Measurements from ENCODE around the gene UGT1A4.

The UGT1A4 gene

GRCh38 chr2:233689501-233689900 is 29.0 kb upstream of the UGT1A4 start:
- Histone ChIP-seq H3K27ac (ENCODE audit: insufficient read depth in 1 of 2, low read depth in 1 of 2, low read length in 2 of 2, poor library complexity in 1 of 2, severe bottlenecking in 2 of 2) (no peak overlapping the region), H3K4me3 (ENCODE audit: control insufficient read depth in 1 of 7, extremely low read depth in 1 of 7, insufficient read depth in 4 of 7, low read depth in 2 of 7, low read length in 6 of 7) (no peak overlapping the region), H3K27me3 (replicated peaks in 2 of 5; ENCODE audit: control insufficient read depth in 4 of 5, insufficient read depth in 5 of 5, low read length in 4 of 5) (no peaks in the 10 kb centered on the region), H3K4me1 (ENCODE audit: control extremely low read depth in 1 of 4, control insufficient read depth in 4 of 4, insufficient read depth in 4 of 4, low read length in 3 of 4) (peaks cover 2 to 22% (median 12%) of the 10 kb centered on the region in 4 experiments), H3K9me3 (ENCODE audit: control extremely low read depth in 1 of 5, control insufficient read depth in 4 of 5, insufficient read depth in 2 of 5, low read depth in 1 of 5, low read length in 4 of 5) (no peaks in the 10 kb centered on the region), H3K36me3 (ENCODE audit: control insufficient read depth in 4 of 4, insufficient read depth in 4 of 4, low read length in 3 of 4) (no peaks in the 10 kb centered on the region)
- peak in 2 of 3 donors; percentile 46 to 65 for DNase-seq
- WGBS (ENCODE audit: insufficient coverage), result 5% methylated on average over 2 of the region's 3 CpGs
- ChIA-PET POLR2A (no interaction called here), CTCF (no interaction called here)

- H3K4me1 ChIP-seq (ENCODE audit: control extremely low read depth in 1 of 4, control insufficient read depth in 4 of 4, insufficient read depth in 4 of 4, low read length in 3 of 4), result peaks cover 2 to 22% (median 12%) of the 10 kb centered on the region in 4 experiments
- CTCF ChIA-PET, result interaction anchor here (1.5 kb wide), 1 partner anchor 9 kb away, joined by 6 read pairs; no protein-coding TSS in a partner anchor
- no peak overlapping the region for H3K27ac ChIP-seq (ENCODE audit: insufficient read depth in 1 of 2, low read depth in 1 of 2, low read length in 2 of 2, poor library complexity in 1 of 2, severe bottlenecking in 2 of 2)
These were observed 28.1 kb upstream of the UGT1A4 start for GRCh38 chr2:233690444-233690843.

GRCh38 chr2:233691443-233692433 is 26.8 kb upstream of the UGT1A4 start:
- no peak for DNase-seq
- Histone ChIP-seq H3K27ac (ENCODE audit: insufficient read depth in 1 of 2, low read depth in 1 of 2, low read length in 2 of 2, poor library complexity in 1 of 2, severe bottlenecking in 2 of 2) (no peak overlapping the region), H3K27me3 (replicated peaks in 2 of 5; ENCODE audit: control insufficient read depth in 4 of 5, insufficient read depth in 5 of 5, low read length in 4 of 5) (no peaks in the 10 kb centered on the region), H3K4me1 (ENCODE audit: control extremely low read depth in 1 of 4, control insufficient read depth in 4 of 4, insufficient read depth in 4 of 4, low read length in 3 of 4) (peaks cover 2 to 22% (median 12%) of the 10 kb centered on the region in 4 experiments), H3K36me3 (ENCODE audit: control insufficient read depth in 4 of 4, insufficient read depth in 4 of 4, low read length in 3 of 4) (no peaks in the 10 kb centered on the region), H3K4me3 (ENCODE audit: control insufficient read depth in 1 of 7, extremely low read depth in 1 of 7, insufficient read depth in 4 of 7, low read depth in 2 of 7, low read length in 6 of 7) (no peak overlapping the region), H3K9me3 (ENCODE audit: control extremely low read depth in 1 of 5, control insufficient read depth in 4 of 5, insufficient read depth in 2 of 5, low read depth in 1 of 5, low read length in 4 of 5) (no peaks in the 10 kb centered on the region)
- CTCF ChIA-PET, result interaction anchor here (1.2 to 1.5 kb wide), 2 partner anchors 8 to 37 kb away, joined by 3 to 6 read pairs; partner anchors contain the start of gene UGT1A3
- POLR2A ChIA-PET, result no interaction called here
- WGBS (ENCODE audit: insufficient coverage), result 82% methylated on average over 6 of the region's 11 CpGs

More at GRCh38 chr2:233690444-233690843, 28.1 kb upstream of the UGT1A4 start:
- no peak for DNase-seq
- Histone ChIP-seq H3K9me3 (ENCODE audit: control extremely low read depth in 1 of 5, control insufficient read depth in 4 of 5, insufficient read depth in 2 of 5, low read depth in 1 of 5, low read length in 4 of 5) (no peaks in the 10 kb centered on the region), H3K36me3 (ENCODE audit: control insufficient read depth in 4 of 4, insufficient read depth in 4 of 4, low read length in 3 of 4) (no peaks in the 10 kb centered on the region), H3K4me3 (ENCODE audit: control insufficient read depth in 1 of 7, extremely low read depth in 1 of 7, insufficient read depth in 4 of 7, low read depth in 2 of 7, low read length in 6 of 7) (no peak overlapping the region), H3K27me3 (replicated peaks in 2 of 5; ENCODE audit: control insufficient read depth in 4 of 5, insufficient read depth in 5 of 5, low read length in 4 of 5) (no peaks in the 10 kb centered on the region)
- 100% methylated on average over 1 of the region's 4 CpGs for WGBS (ENCODE audit: insufficient coverage)
- POLR2A ChIA-PET, result no interaction called here

- Histone ChIP-seq H3K4me3 (ENCODE audit: control insufficient read depth in 1 of 7, extremely low read depth in 1 of 7, insufficient read depth in 4 of 7, low read depth in 2 of 7, low read length in 6 of 7) (no peak within 1 kb of the TSS), H3K9me3 (ENCODE audit: control extremely low read depth in 1 of 5, control insufficient read depth in 4 of 5, insufficient read depth in 2 of 5, low read depth in 1 of 5, low read length in 4 of 5) (no peaks in the 10 kb centered on the region), H3K36me3 (ENCODE audit: control insufficient read depth in 4 of 4, insufficient read depth in 4 of 4, low read length in 3 of 4) (no peaks in the 10 kb centered on the region), H3K27me3 (replicated peaks in 2 of 5; ENCODE audit: control insufficient read depth in 4 of 5, insufficient read depth in 5 of 5, low read length in 4 of 5) (no peaks in the 10 kb centered on the region), H3K4me1 (ENCODE audit: control extremely low read depth in 1 of 4, control insufficient read depth in 4 of 4, insufficient read depth in 4 of 4, low read length in 3 of 4) (peaks cover 2 to 20% (median 12%) of the 10 kb centered on the region in 4 experiments), H3K27ac (ENCODE audit: insufficient read depth in 1 of 2, low read depth in 1 of 2, low read length in 2 of 2, poor library complexity in 1 of 2, severe bottlenecking in 2 of 2) (no peak within 1 kb of the TSS)
- 100% methylated on average over 2 of the region's 4 CpGs for WGBS (ENCODE audit: insufficient coverage)
- CTCF ChIA-PET, result interaction anchor here (1.2 kb wide), 1 partner anchor 36 kb away, joined by 3 read pairs; the partner anchor contains the start of gene UGT1A3
- no peak for DNase-seq
- POLR2A ChIA-PET, result no interaction called here
These were observed 25.9 kb upstream of the UGT1A4 start, which contains the start of gene UGT1A6 for GRCh38 chr2:233692648-233693047. Gene UGT1A6, plus strand, starts transcription at chr2:233692890. Its CDS starts 115 bp downstream, at chr2:233693005.

GRCh38 chr2:233693963-233694362 is 24.6 kb upstream of the UGT1A4 start:
- Histone ChIP-seq H3K4me3 (ENCODE audit: control insufficient read depth in 1 of 7, extremely low read depth in 1 of 7, insufficient read depth in 4 of 7, low read depth in 2 of 7, low read length in 6 of 7) (no peak overlapping the region), H3K27ac (ENCODE audit: insufficient read depth in 1 of 2, low read depth in 1 of 2, low read length in 2 of 2, poor library complexity in 1 of 2, severe bottlenecking in 2 of 2) (no peak overlapping the region), H3K9me3 (ENCODE audit: control extremely low read depth in 1 of 5, control insufficient read depth in 4 of 5, insufficient read depth in 2 of 5, low read depth in 1 of 5, low read length in 4 of 5) (no peaks in the 10 kb centered on the region), H3K36me3 (ENCODE audit: control insufficient read depth in 4 of 4, insufficient read depth in 4 of 4, low read length in 3 of 4) (no peaks in the 10 kb centered on the region), H3K4me1 (ENCODE audit: control extremely low read depth in 1 of 4, control insufficient read depth in 4 of 4, insufficient read depth in 4 of 4, low read length in 3 of 4) (peaks cover 0 to 10% (median 6%) of the 10 kb centered on the region in 4 experiments), H3K27me3 (replicated peaks in 2 of 5; ENCODE audit: control insufficient read depth in 4 of 5, insufficient read depth in 5 of 5, low read length in 4 of 5) (no peaks in the 10 kb centered on the region)
- ChIA-PET POLR2A (no interaction called here), CTCF (no interaction called here)
- no peak for DNase-seq
- WGBS (ENCODE audit: insufficient coverage), result 96% methylated on average over 4 of the region's 6 CpGs

GRCh38 chr2:233698740-233699139 is 19.8 kb upstream of the UGT1A4 start:
- H3K4me1 ChIP-seq (ENCODE audit: control extremely low read depth in 1 of 4, control insufficient read depth in 4 of 4, insufficient read depth in 4 of 4, low read length in 3 of 4), result peaks cover 0 to 17% (median 7%) of the 10 kb centered on the region in 4 experiments
- ChIA-PET CTCF (interaction anchor here (0.5 to 2.0 kb wide), 2 partner anchors 8 to 169 kb away, joined by 3 to 6 read pairs; partner anchors contain the start of gene MSL3B), POLR2A (no interaction called here)
- H3K27me3 ChIP-seq (replicated peaks in 2 of 5; ENCODE audit: control insufficient read depth in 4 of 5, insufficient read depth in 5 of 5, low read length in 4 of 5), result no peaks in the 10 kb centered on the region
- H3K27ac ChIP-seq (ENCODE audit: insufficient read depth in 1 of 2, low read depth in 1 of 2, low read length in 2 of 2, poor library complexity in 1 of 2, severe bottlenecking in 2 of 2), result no peak overlapping the region
- H3K9me3 ChIP-seq (ENCODE audit: control extremely low read depth in 1 of 5, control insufficient read depth in 4 of 5, insufficient read depth in 2 of 5, low read depth in 1 of 5, low read length in 4 of 5), result no peaks in the 10 kb centered on the region
- WGBS (ENCODE audit: insufficient coverage), result 95% methylated on average over 4 of the region's 4 CpGs
- no peak for DNase-seq
- H3K36me3 ChIP-seq (ENCODE audit: control insufficient read depth in 4 of 4, insufficient read depth in 4 of 4, low read length in 3 of 4), result no peaks in the 10 kb centered on the region
- no peak overlapping the region for H3K4me3 ChIP-seq (ENCODE audit: control insufficient read depth in 1 of 7, extremely low read depth in 1 of 7, insufficient read depth in 4 of 7, low read depth in 2 of 7, low read length in 6 of 7)

All from common myeloid progenitor, CD34-positive (primary cell).